Heart left ventricle (tissue), 13 donors: ENCODE measurements around the gene DPP10.

Experiments
- CTCF ChIP-seq, 12 donors: fragments of 200-600 bp; sonication (generic) in 4 of 12; IDR thresholded peaks; one replicate each; pipeline versions ENCODE4 v1.5.0 to v1.8.0; 2018 to 2022; ENCODE audit warnings: antibody characterized with exemption in 12 of 12, mild to moderate bottlenecking in 5 of 12
- POLR2A ChIP-seq, 2 donors: fragments of 450-650 bp; IDR thresholded peaks; one replicate each; pipeline ENCODE4 v1.6.1; 2017; ENCODE audit warnings: antibody characterized with exemption in 2 of 2, mild to moderate bottlenecking in 2 of 2, moderate library complexity in 2 of 2
- donor health status: ischemic (EF 13 %, LVEDD 7.1; RV severe dilation, severe dysfunction).
- donor health status: DM: no; HTN: yes; CAD: no.
- donor health status: DM: no; HTN: no; CAD: no.
- donor health status: ischemic (EF 25% LVEDD 6.9; RV normal size, moderate dysfunction).
- donor health status: ischemic (EF 25% LVEDD 5.7; RV mildly dilated, moderate dysfunction).
- donor health status: ischemic (EF 35%, LVEDD 5.7; RV mildly dilated, moderate dysfunction).
- donor health status: nonischemic (EF 11% LVEDD 7.7; RV severe dilation, severe dysfunction).
- donor health status: DM: yes; HTN: yes; CAD: no.
- donor health status: PGD.
- donor health status: ischemic (EF 29% LVEDD 5.4; RV normal size, mild dysfunction).
- donor health status: nonischemic (EF 23%, LVEDD 6.1; RV moderate dilation, normal function).

GRCh38 chr2:115413791-115414190 lies 971.4 kb downstream of the DPP10 start:
- no peak for TF ChIP-seq POLR2A (IDR thresholded peaks at IDR 0.05)
- TF ChIP-seq CTCF (IDR thresholded peaks at IDR 0.05): no peak
